GOT3 (cell line): ENCODE measurements around the gene TBXA2R.
"Not testable (repeated sequence)": the region's sequence is repeated elsewhere in the genome, so short reads cannot be mapped to it uniquely, and the experiment has no call there.

Experiments
- DNase-seq: peaks from one replicate; lab custom pipeline; 2025; ENCODE audit warnings: mixed read lengths; lab: John Stamatoyannopoulos, UW

The TBXA2R gene

DNA sequence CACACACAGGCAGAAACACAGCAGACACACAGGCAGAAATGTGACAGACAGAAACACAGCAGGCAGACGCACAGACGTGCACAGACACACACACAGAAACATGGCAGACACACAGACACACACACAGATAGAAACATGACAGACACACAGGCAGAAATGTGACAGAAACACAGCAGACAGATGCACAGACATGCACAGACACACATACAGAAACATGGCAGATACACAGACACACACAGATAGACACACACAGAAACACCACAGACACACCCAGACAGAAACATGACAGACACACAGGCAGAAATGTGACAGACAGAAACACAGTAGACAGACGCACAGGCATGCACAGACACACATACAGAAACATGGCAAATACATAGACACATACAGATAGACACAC, 1.3 kb downstream of the TBXA2R start:
- no peak for DNase-seq

DNA sequence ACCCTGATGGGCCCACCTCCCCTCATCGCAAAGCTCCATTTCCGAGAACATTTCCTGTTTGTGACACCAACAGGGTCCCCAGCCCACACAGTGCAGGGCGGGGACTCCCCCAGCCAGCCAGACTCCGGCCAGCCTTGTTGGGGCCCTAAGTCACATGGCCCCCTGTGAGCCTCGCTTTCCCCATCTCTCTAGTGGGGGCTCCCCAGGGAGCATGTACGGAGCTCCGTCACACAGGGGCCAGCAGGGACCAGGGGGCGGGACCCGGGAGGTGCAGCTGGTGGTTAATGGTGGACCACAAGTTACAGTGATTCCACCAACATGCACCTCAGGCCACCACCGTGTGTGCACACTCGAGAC, 1.7 kb downstream of the TBXA2R start:
- DNase-seq, result no peak

DNA sequence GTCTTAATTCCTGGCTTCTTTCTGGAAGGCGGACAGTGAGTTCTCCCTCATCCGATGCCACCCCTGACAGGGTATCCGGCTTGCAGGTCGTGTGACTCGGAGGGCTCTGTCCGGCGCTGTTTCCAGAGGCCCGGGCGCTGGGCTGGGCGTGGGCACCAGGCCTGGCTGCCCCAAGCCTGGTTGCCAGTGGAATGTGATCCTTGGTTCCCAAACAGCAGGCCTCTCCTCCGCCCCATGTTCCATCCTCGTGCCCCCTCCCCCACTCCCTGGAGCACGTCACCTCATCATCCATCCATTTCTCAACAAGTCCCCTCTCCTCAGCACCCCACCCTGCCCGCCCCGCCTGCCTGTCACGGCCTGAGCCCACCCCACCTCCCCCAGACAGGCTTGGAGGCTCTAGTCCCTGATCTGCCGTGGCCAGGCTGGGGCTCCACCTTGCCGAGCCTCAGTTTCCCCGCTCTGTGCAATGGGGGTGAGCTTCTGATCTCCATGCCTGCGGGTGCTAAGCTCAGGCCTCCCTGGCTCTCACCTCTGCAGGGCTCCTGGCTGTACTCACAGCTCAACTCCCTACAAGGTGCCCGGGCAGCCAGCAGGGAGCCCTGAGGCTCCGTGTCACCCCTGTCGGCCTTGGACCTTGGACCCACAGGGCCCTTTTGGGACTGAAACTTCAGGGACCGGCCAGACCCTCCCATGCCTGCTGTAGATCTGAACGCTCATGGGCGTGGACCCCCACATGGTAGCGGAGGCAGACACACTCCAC, 2.3 kb downstream of the TBXA2R start:
- no peak for DNase-seq

DNA sequence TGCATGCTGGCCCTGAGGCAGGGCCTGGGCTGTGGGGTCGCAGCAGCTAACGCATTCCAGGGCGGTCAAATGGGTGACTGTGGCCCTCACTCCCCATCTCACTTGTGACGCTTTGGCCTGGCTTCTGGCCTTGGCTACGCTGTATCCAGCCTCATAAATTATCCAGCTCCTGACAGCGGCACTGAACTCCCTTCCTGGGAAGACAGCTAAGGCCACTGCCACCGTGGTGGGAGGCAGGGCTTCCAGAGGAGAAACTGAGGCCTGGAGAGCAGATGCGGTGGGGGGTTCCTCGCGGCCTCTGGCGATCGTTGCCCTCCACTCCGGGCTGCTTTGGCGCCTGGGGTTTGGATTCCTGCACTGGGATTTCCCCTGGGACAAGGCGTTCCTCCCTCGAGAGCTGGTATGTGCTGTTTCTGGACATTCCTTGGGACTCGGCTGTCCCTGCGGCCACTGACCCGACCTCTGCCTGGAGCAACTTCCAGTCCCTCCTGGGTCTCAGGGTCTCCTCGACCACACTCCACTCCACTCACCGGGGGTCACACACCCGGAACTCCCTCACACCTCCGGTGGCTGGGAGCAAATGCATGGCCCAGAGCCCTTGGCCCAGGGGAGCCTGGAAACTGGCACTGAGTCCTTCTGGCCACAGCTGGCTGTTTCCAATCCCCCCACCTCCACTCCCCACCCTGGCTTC, 3.4 kb downstream of the TBXA2R start:
- no peak for DNase-seq

- DNase-seq, result no peak
Measured at GRCh38 chr19:3601021-3601420, 5.7 kb downstream of the TBXA2R start.

DNA sequence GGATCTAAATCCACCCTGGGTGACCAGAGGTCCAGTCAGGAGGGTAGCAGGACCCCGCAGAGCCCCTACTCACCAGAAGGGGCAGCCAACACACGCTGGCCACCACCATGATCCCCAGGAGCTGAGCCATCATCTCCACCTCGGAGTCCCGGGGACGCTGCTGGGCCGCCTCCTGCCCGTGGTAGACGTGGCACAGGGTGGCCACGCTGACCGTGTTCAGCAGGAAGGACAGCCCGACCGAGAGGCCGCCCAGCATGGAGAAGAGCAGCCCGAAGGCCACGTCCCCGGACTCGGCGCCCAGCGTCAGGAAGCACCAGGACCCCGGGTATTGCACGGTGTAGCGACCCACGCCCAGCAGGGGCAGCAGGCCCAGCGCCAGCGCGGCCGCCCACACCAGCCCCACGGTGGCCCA, 6.9 kb downstream of the TBXA2R start:
- no peak for DNase-seq

DNA sequence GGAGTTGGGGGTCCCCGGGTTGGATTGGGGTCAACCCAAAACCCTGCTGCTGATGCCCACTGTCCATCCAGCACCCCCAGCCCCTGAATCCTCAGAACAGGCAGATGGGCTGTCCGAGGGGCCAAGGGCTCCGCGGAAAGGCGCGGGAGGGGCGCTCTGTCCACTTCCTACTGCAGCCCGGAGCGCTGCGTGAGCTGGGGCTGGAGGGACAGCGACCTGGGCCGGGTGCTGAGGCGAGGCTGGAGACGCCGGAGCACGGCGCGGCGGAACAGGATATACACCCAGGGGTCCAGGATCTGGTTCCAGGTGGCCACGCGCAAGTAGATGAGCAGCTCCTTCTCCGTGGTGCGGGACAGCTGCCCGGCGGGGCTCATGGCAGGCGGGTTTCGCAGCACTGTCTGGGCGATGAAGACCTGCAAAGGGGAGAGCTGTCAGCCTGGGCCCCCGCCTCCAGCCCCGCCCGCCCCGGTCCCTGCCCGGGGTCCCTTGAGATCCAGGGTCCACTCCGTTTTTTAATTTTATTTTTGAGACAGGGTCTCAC, 11.1 kb downstream of the TBXA2R start:
- DNase-seq, result no peak

- no peak for DNase-seq
Measured at GRCh38 chr19:3593156-3593555, 13.5 kb downstream of the TBXA2R start.

- no peak for DNase-seq
Measured at GRCh38 chr19:3591876-3592613, 14.6 kb downstream of the TBXA2R start.

GRCh38 chr19:3590991-3591659, 15.6 kb downstream of the TBXA2R start:
- no peak for DNase-seq

DNA sequence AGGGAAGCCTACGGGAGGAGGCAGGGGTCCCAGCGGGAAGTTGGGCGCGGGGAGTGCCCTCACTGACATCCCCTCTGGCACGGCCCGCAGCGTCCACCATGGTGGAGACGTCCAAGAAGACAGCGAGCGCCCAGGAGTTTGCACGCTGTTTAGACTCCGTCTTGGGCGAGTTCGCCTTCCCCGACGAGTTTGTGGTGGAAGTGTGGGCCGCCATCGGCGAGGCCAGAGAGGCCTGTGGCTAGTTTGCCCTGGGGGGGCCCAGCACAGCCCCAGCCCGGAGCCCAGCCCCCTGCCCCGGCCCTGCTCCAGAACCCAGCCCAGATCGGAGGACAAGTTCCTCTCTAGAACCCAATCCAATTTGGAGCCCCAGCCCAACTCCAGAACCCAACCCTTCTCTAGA, 16.7 kb downstream of the TBXA2R start:
- DNase-seq, result no peak

DNA sequence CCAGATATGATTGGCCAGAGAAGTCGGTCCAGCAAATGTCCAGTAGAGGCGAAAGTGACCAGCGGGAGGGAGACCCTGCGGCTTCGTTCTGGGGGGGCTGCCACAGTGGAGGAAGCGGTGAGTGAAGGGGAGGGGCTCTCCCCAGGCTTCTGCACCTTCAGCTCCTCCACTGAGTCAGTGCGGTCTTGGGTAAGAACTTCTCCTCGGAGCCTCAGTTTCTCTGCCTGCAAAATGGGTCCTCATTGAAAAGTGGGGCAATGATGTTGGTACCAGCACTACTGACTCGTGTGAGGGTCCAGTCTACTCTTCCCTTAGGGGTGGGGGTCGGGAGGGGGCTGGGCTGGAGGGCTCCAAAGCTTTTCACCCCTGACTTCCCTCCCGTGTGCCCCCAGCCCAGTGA, 17.2 kb downstream of the TBXA2R start:
- no peak for DNase-seq

- no peak for DNase-seq
Measured at GRCh38 chr19:3586707-3587346, 19.8 kb downstream of the TBXA2R start.

DNA sequence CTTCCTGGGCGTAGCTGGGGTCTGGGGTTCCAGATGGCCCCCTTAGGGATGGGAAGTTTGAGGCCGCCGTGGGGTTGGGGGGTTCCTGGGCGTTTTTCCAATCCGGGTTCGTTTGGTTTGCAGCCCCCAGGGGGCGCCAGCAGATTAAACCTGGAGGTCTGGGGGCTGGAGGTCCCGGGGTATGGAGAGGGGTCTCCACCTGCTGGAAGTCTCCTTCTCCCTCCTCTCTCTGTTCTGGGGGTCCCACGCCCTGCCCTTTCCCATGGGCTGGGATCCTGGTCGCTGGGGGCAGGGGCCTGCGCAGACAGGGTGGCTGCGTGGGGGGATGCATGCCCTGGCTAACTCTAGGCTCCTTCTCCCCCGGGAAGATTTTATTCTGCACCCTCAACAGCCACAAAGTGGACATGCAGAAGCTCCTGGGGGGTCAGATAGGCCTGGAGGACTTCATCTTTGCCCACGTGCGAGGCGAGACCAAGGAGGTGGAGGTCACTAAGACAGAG, 20.5 kb downstream of the TBXA2R start:
- DNase-seq, result no peak

GRCh38 chr19:3585301-3586126, 21.2 kb downstream of the TBXA2R start, which contains the start of gene GIPC3:
Gene GIPC3, plus strand, starts transcription at chr19:3585478. Its CDS starts 120 bp downstream, at chr19:3585598.
- no peak for DNase-seq

GRCh38 chr19:3584036-3584802, 22.5 kb downstream of the TBXA2R start:
- DNase-seq, result not testable (repeated sequence)

- not testable (repeated sequence) for DNase-seq
Measured at GRCh38 chr19:3581792-3582191, 24.9 kb downstream of the TBXA2R start.

DNA sequence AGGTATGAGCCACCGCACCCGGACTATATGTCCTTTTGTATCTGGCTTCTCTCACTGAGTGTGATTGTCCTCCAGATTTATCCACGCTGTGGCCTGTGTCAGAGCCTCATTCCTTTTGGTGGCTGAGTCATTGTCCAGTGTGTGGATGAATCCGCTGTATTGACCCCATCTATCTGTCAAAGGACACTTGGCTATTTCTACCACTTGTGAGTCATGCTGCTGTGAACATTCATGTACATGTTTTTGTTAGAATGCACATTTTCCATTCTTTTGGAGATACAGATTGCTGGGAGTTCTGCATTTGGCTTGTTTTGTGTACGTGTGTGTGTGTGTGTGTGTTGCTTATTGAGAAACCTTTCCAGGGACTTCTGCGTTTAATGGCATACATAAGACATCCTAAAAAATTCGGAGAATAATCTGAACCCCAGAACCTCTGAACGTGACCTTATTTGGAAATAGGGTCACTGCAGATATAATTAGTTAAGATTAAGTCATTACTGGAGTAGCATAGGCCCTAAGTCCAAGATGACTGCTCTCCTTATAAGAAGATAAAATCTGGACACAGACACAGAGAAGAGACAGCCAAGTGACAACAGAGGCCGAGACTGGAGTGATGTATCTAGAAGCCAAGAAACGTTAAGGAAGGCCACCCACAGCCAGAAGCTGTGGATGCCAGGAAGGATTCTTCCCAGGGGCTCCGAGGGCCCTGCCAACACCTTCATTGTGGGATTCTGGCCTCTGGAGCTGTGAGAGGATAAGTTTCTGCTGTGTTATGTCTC, 26.3 kb downstream of the TBXA2R start:
- no peak for DNase-seq

- no peak for DNase-seq
Measured at GRCh38 chr19:3578390-3578789, 28.3 kb downstream of the TBXA2R start.
